ENCODE data around the gene MRPL53.
"Not testable (repeated sequence)": the region's sequence is repeated elsewhere in the genome, so short reads cannot be mapped to it uniquely, and the experiment has no call there.

Gene MRPL53

DNA sequence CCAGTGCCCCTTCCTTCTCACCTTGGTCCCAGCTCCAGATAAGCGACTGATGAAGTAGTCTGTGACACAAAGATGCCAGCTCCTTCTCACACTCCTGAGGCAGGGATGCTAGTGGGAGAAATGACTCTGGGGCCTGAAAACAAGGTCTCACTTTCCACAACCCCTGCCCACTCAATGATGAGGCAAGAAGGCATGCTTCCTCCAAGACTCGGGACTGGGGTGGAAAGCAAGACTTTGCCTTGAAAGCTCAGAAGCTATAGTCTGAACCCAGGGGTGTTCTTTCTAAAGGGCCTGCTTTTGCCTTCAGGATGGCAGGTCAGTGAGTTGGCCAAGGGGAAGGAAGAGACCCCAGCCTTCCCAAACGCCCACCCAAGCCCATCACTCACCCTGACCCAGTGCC, 9.0 kb upstream of the MRPL53 start:
- no peak for DNase-seq

DNA sequence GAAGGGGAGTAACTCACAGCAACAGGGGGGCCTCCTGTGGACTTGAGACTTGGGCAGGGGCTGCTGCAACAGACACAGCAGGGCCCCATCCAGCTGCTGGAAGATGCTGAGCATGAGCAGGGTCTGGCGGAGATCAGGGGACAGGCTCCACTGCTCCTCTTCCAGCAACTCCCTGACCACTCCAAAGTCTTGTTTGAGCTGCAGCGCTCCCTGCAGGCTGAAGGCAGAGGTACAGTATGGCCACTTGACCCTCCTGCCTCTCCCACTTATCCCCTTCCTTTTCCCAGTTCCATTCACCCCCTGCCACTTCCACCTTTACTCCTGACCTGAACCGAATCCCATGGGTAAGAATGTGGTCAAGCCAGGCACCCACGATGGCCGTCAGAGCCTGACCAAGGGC, 2.4 kb upstream of the MRPL53 start:
- DNase-seq, result no peak

DNA sequence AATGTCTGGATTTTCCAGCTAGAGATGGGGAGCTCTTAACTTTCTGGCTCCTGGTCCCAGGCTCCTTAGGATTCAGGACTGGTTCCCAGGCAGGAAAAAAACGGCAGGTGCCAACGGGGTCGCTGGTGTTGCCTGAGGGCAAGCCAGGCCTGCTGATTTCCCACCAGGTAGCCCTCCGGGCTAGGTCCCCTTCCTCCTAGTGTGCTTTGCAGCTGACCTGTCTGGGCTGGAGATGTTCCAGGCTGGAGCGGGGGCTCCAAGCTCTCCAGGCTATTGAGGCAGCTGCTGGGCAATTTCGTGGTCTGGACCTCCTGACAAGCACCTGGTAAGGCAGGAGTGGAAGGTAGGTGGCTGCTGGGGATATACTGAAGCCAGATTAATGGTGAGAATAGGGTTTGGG, 2.0 kb upstream of the MRPL53 start:
- DNase-seq, result no peak

DNA sequence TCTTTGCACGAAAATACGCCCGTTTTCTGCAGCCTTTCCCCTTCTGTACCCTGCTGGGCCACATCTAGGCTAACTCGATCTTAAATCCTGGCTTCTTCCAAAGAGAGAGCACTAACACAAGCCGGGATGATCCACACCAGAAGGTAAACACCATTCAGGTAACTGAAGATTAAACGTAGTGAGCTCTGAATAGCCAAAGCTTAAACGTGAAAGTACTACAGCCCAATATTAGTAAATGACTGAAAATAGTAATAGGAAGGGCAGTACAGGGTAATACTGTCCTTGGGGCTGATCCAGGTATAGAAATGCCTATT, 422 bp upstream of the MRPL53 start:
- DNase-seq, result no peak

DNA sequence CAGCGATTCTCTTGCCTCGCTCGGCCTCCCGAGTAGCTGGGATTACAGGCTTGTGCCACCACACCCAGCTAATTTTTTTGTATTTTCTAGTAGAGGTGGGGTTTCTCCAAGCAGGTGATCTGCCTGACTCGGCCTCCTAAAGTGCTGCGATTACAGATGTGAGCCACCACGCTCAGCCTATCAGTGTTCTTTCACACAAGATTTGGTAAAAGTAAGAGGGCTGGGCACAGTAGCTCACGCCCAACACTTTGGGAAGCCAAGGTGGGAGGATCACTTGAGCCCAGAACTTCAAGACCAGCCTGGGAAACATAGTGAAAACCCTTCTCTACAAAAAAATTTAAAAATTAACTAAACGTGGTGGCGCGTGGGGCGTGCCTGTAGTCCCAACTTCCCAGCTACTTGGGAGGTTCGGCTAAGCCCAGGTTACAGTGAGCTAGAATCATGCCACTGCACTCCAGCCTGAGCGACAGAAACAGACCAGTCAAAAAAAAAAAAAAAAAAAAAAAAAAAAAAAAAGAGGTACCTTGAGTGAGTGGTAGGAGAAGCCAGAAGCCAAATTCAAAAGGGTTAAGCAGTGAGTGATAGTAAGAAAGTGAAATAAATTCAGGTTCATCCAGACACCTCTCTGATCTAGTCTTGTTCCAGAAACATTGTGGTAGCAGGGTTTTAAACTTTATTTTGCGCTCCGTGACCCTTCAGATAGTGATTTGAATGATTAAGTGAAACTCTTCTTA, 981 bp downstream of the MRPL53 start:
- DNase-seq, result no peak

DNA sequence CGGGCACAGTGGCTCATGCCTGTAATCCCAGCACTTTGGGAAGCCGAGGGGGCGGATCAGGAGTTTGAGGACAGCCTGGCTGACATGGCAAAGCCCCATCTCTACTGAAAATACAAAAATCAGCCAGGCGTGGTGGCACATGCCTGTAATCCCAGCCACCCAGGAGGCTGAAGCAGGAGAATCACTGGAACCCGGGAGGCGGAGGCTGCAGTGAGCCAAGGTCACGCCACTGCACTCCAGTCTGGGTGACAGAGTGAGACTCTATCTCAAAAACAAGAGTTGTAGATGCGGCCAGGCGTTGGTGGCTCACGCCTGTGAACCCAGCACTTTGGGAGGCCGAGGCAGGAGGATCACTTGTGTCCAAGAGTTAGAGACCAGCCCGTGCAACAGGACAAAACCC, 1.7 kb downstream of the MRPL53 start:
- not testable (repeated sequence) for DNase-seq

DNA sequence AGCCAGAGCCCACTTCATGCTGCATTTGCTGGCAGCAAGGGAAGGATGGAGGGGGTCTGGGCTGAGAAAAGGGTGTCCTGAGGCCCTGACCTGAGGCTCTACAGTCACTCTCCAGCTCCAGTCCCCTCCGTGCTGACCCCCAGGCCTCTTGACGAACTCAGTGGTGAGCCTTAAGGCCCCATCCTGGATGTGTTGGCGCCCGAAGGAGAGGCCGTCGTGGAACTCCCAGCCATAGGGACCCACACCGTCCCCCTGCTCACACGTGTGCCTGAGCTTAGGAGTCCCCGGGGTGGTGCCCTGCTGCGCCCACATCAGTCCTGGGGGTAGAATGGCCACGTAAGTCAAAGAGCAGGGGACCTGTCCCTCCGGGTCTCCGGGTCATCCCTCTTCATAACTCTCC, 8.1 kb downstream of the MRPL53 start:
- no peak for DNase-seq

DNA sequence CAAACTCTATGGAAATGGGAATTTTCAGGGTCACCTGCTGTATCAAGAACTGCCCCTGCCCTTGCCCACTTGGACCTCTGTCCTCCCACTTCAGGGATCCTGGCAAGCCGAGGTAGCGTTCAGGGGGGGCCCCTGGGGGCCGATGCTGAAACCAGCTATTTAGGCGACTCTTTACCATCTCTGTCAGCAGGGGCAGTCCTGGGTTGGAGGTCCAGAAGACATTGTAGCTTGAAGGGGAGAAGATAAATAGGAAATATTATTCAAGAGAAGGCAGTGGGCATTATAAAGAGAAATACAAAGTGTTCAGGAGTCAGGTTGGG, 9.7 kb downstream of the MRPL53 start:
- no peak for DNase-seq

DNA sequence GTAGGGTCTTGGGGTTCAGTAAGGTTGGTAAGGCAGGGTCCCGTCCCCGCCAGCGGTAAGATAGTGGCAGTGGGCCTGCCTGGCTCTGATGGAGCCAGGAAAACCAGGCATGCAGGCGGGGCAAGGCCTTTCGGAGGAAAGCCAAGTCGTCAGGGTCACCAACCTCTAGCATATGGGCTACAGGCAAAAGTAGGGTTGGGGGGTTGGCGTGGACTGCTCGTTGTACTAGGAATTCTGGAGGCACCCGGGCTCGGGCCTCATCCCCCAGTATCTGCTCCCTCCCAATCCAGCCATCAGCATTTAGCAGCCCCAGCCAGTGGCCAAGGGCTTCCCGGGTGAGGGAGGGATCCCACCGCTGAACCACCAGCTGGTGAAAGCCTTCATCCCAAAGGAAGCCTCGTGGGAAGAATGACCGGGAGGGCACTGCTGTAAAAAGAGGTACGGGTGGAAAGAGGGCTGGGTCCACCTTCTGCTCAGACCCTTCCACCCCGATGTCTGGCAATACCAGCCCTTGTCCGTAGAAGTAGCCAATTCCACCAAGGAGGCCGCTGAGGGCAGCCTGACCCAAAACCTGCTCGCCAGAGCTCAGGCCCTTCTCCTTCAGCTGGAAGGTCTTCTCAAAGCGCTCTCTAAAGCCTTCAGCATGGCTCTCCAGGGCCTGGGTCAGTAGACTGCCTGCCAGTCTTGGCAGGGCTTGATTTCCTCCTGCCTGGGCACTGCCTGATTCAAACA, 10.3 kb downstream of the MRPL53 start:
- no peak for DNase-seq

DNA sequence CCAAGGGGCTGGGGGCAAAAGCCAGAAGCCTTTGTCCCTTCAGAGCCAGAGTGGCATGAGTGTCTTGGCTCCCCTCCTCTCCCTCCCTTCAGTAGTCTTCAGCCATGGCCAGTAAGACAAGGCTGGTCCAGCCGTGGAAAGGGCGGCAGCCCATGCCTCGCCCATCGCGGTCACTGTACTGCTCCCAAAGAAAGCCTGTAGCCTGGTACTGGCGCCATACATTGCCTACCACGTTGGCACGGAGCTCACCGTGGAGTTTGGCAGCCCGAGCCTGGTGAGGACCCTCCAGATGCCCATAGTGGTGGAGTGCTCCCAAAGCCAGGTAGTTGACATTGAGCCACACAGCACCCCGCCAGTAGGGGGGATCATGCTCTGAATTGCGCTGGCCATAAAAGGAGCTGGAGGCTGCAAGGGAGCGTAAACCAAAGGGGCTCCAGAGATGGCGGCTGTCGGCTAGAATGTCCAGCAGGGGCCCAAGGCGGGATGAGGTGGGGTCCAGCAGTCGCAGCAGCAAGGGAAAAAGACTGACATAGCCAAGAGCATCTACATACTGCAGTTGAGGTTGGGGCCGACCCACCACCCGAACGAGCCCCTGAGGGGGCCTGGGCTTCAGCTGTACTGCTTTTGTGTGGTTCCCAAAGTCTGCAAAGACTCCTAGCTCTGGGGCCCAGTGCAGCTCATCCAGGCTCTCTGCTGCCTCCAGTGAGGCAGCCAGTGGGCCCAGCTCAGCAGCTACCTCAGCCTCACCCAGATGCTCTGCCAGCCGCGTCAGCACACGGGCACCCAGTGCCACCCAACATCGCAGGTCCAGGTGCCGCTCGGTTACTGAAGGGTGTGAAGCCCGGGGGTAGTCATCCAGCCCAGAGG, 11.1 kb downstream of the MRPL53 start:
- no peak for DNase-seq

DNA sequence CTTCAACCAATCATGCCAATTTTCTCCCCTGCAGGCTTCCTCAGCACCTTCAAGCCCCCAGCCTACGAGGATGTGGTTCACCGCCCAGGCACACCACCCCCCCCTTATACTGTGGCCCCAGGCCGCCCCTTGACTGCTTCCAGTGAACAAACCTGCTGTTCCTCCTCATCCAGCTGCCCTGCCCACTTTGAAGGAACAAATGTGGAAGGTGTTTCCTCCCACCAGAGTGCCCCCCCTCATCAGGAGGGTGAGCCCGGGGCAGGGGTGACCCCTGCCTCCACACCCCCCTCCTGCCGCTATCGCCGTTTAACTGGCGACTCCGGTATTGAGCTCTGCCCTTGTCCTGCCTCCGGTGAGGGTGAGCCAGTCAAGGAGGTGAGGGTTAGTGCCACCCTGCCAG, 12.3 kb downstream of the MRPL53 start:
- DNase-seq, result not testable (repeated sequence)

DNA sequence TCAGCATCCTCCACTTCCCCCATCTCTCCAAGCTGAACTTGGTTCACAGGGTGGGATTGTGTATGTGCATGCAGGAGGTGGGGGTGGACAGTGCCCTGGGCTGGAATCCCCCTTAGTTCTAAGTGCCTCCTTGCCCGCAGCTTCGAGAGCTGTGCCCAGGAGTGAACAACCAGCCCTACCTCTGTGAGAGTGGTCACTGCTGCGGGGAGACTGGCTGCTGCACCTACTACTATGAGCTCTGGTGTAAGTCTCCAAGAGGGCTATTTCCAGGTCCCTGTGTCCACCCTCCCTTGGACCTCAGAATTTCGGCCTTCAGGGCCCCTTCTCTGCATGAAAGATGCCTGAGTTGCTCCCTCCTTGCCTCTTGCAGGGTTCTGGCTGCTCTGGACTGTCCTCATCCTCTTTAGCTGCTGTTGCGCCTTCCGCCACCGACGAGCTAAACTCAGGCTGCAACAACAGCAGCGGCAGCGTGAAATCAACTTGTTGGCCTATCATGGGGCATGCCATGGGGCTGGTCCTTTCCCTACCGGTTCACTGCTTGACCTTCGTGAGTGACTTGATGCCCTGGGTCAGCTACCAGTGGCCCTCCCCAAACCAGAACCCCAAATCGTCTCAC, 12.9 kb downstream of the MRPL53 start:
- not testable (repeated sequence) for DNase-seq

DNA sequence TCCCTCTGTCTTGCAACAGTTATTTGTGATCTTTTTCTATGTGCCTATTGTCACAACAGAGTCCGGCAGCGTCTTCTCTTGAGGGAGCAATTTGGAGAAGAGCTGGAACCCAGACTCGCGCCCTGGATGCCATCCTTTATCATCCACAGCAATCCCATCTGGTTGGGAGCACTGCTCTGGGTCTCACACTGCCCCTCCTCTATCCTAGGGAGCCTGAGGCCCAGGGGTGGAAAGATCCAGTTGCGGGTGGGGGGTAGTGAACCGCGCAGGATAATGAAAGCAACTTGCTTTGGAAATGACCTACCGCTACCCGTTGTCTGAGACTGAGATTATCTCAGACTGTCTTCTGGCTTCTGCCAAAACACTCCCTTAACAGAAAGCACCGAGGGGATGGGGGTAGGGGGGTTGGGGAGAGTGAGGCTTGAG, 13.5 kb downstream of the MRPL53 start:
- no peak for DNase-seq

DNA sequence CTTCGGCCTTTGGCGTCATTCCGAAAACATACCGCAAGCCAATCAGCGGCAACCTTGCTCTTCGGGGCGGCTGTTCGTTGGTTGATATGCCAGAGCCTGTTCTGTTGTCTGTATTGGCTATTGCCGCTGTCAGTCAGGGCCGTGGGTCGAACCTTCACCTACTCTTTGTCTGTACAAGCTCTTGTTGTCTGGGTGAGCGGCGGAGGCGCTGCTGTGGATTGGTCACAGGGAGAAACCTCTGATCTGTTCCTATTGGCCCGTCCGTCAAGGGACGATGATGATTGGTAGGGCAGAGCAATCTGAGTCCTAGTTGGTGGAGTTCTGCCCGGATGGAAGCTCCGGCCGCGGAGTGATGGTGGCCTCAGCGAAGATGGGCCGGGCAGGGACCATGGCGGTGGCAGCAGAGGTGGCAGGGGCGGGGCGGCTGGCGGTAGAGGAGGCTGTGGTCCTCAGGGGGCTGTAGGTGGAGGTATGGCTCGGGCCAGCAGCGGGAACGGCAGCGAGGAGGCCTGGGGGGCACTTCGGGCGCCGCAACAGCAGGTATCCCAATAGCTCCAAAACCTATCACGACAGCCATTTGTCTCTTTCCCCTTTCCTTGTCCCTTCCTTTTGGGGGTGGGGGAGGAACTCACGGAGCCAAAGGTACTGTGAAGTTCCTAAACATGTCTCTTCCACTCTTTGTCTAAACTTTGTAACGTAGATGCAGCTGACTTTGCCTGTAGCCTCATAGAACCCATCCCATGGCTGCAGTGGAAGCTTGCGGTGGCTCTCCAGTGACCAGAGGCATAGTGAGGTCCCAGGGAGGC, 14.1 kb downstream of the MRPL53 start, which contains the start of gene WBP1:
Gene WBP1 (plus strand): TSS at position 307 of the 806 bp plus-strand sequence. CDS start 165 bp downstream, at position 472.
- DNase-seq, result peak; percentile 100

DNA sequence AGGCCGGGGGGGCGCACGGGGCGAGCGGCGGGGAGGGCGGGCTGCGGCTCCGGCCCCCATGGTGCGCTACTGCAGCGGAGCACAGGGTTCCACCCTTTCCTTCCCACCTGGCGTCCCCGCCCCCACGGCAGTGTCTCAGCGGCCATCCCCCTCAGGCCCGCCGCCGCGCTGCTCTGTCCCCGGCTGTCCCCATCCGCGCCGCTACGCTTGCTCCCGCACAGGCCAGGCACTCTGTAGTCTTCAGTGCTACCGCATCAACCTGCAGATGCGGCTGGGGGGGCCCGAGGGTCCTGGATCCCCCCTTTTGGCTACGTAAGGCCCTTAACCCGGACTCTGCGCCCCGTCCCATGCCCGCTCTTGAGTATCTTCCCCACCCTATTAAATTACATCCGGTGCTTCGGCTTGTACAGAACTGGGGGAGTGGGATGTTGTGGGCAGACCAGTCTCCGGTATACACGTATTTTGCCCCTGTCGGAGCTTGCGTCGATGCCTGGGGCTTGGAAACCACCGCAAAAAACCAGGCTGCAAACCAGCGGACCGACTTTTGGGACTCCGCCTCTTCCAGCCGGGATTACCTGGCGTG, 14.8 kb downstream of the MRPL53 start:
- peak; percentile 51 for DNase-seq

DNA sequence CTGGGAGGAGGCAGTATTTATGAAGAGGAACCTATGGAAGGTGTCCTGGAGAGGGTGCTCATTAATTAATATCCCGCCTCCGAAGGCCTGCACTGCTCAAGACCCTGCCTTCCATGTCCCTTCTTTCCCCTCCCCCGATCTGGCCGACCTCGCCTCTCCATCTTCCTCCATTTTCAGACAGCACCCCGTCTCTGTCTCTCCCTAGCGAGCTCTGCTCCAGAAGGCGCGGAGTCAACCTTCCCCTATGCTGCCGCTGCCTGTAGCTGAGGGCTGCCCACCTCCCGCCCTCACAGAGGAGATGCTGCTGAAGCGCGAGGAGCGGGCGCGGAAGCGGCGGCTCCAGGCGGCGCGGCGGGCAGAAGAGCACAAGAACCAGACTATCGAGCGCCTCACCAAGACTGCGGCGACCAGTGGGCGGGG, 15.3 kb downstream of the MRPL53 start:
- DNase-seq, result peak; percentile 50

DNA sequence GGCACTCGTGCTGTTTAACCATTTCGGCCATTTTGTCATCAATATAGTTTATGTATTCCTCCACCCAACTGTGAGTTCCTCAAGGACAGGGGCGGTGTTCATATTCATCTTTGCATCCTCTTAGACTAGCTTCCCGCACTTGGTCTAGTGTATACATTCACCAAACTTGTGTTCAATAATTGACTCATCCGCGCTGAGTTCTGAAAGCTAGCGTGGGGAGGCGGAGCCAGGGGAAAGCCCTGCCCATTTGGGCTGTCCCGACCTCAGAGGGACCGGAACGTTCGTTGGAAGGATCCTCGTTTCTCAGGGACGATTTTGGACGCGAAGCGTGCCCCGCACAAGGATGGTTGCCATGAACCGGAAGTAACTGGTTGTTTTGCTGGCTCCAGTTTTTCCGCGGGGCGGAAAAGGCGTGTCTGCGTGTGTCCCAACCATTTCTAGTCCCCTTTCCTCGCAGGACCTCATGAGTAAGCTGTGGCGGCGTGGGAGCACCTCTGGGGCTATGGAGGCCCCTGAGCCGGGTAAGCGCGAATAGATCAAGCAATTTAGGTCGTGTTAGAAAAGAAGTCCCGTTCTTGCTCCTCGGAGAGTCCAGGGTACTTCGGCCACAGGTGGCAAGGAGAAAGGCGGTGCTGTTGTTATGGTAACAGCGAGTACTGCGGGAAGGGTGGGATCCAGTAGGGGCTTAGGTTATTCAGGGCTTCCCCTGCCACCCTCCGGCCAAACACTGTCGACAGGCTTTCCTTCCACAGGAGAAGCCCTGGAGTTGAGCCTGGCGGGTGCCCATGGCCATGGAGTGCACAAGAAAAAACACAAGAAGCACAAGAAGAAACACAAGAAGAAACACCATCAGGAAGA, 17.6 kb downstream of the MRPL53 start, which contains the start of gene INO80B:
Gene INO80B (plus strand): TSS at position 434 of the 858 bp plus-strand sequence. CDS start 30 bp downstream, at position 464.
- peak; percentile 94 for DNase-seq

DNA sequence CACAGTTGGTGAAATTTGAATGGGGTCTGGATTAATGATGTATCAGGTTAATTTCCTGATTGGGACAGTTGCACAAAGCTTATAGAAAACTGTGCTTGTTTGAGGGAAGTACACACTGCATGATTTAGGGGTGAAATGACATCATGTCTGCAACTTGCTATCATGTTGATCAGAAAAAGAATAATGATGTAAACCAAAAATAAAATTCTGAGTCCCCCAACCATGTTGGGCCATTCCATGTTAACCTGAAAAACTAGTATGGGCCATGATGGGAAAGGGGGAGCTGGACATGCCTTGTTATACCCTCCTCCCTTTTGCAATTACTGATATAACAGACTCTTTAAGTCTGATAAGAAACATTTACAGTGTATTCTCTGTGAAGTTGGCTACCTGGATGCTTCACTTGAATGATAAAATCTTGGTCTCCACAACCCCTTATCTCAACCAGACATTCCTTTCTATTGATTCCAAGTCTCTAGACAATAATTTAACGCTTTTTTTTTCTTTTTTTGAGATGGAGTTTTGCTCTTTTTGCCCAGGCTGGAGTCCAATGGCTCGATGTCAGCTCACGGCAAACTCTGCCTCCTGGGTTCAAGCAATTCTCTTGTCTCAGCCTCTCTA, 21.8 kb downstream of the MRPL53 start:
- DNase-seq, result no peak

DNA sequence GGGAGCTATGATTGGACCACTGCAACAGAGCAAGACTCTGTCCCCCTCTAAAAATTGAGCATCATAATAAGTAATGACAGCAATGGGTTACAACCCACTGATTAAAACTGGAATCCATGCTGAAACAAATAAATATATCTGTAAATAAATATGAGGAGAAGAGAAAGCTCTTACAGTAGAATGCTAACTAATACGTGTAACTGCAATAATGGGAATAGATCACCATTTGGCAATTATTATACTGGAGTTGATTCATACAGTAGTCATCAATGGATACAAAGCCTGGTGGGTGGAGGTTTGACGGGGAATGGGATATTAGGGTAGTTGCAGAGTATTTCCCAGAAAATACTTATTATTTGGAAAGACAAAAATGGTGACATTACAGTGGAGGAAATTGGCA, 23.7 kb downstream of the MRPL53 start:
- DNase-seq, result no peak

DNA sequence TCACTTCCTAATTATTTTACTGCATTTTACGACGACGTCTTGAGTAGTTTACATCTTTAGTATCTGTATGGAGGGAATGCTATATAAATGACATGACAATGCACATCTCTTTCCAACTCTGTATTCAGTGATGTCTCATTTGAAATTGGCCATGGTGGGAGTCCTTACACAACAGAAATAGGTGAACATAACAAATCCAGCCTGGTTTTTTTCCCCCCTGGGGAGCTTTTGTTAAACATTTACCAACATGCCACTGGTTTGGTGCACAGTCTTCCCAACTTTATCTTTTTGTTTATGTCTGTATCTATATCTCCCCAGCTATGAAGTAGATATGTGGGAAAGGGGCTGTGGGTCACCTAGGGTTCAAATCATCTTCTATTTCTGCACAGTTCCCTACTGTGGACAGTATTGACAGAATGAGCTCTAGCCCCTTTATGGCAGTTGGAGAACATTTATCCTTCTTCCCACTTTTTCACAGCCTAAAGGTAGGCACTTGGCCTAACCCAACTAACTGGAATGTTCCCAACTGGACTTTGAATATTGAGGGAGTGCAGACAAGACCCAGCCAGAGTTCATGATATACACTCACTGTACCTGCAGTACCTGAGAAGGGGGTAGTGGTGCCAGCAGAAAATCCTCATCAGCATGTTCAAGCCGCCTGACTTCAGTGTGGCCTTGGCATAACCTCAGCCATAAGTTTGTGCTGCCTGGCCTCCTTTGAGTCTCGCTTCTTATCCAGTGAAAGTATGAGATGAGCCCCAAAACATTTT, 25.1 kb downstream of the MRPL53 start:
- DNase-seq, result no peak

Measured in NCI-H1694 (cell line).